H1 (cell line): Measurements from ENCODE around the gene P3R3URF. TPM values are rescaled to one million over a fixed set of nuclear protein-coding genes. Genes with fewer than 3 reads are reported as not detected.
A peak's percentile ranks its signal among the peaks of the same experiment; 100 is the strongest.

ENCODE experiments used
- BACH1 ChIP-seq: IDR thresholded peaks from 2 replicates; pipeline ENCODE4 v1.6.1; 2012; ENCODE audit warnings: low read length, improper control_type of control experiment
- BRCA1 ChIP-seq: IDR thresholded peaks from 2 replicates; pipeline ENCODE4 v1.6.1; 2012; ENCODE audit warnings: low read depth, low read length, improper control_type of control experiment
- CBX5 ChIP-seq: fragments of 300-800, 300-1000 bp; sonication (generic); IDR thresholded peaks from 2 replicates; pipeline ENCODE4 v1.7.1; 2016; ENCODE audit warnings: antibody characterized with exemption, low read length, low read depth
- CBX8 ChIP-seq: fragments of 300-800, 300-1000 bp; sonication (generic); IDR thresholded peaks from 2 replicates; pipeline ENCODE4 v1.7.1; 2016; ENCODE audit warnings: low read depth, low read length, borderline replicate concordance
- CEBPB ChIP-seq: IDR thresholded peaks from 2 replicates; pipeline ENCODE4 v1.6.1; 2012; ENCODE audit warnings: low read depth, low read length
- CHD2 ChIP-seq: IDR thresholded peaks from 2 replicates; pipeline ENCODE4 v1.6.1; 2012; ENCODE audit warnings: low read length, improper control_type of control experiment
- E2F6 ChIP-seq: IDR thresholded peaks from 2 replicates; pipeline ENCODE4 v1.6.1; 2012; ENCODE audit warnings: inconsistent platforms
- EZH2 ChIP-seq: fragments of 200-600 bp; sonication (generic); IDR thresholded peaks from 2 replicates; pipeline ENCODE4 v1.7.1; 2012; ENCODE audit warnings: low read depth, mild to moderate bottlenecking, moderate library complexity, low read length, inconsistent platforms; ENCODE audit not compliant: severe bottlenecking
- HDAC2 ChIP-seq, 2 experiments: fragments of 300-600 bp in 1 of 2; sonication (generic) in 1 of 2; IDR thresholded peaks; 2 replicates each; pipeline ENCODE4 v1.6.1; 2011 to 2012; ENCODE audit warnings: low read depth in 2 of 2, low read length in 2 of 2, mild to moderate bottlenecking in 2 of 2, moderate library complexity in 2 of 2, borderline replicate concordance in 1 of 2, inconsistent platforms in 1 of 2
- HDAC6 ChIP-seq: IDR thresholded peaks from one replicate; pipeline ENCODE4 v1.7.1; 2012; ENCODE audit warnings: low read depth, mild to moderate bottlenecking, inconsistent platforms, low read length, moderate library complexity
- JUN ChIP-seq: IDR thresholded peaks from 2 replicates; pipeline ENCODE4 v1.6.1; 2011; ENCODE audit warnings: low read depth, mild to moderate bottlenecking, improper control_type of control experiment, low read length
- KDM1A ChIP-seq: fragments of 200-600, 300-600 bp; sonication (generic); IDR thresholded peaks from 2 replicates; pipeline ENCODE4 v1.7.1; 2016; ENCODE audit warnings: mild to moderate bottlenecking, low read length, borderline replicate concordance
- KDM4A ChIP-seq: IDR thresholded peaks from one replicate; pipeline ENCODE4 v1.7.1; 2012; ENCODE audit warnings: low read depth, mild to moderate bottlenecking, moderate library complexity, low read length, inconsistent platforms; ENCODE audit not compliant: severe bottlenecking
- MAFK ChIP-seq: IDR thresholded peaks from 2 replicates; pipeline ENCODE4 v1.6.1; 2012; ENCODE audit warnings: low read depth, mild to moderate bottlenecking, improper control_type of control experiment, low read length
- PHF8 ChIP-seq: fragments of 200-600 bp; sonication (generic); conservative IDR thresholded peaks from 2 replicates; pipeline ENCODE4 v1.7.1; 2012; ENCODE audit warnings: low read depth, mild to moderate bottlenecking, inconsistent platforms, low read length, moderate library complexity
- POLR2A ChIP-seq, 2 experiments: IDR thresholded peaks; 1 replicate in 1 of 2; 2 replicates in 1 of 2; pipeline ENCODE4 v1.6.1; 2011; ENCODE audit warnings: low read depth in 2 of 2, low read length in 2 of 2, mild to moderate bottlenecking in 2 of 2; ENCODE audit errors: control extremely low read depth in 1 of 2
- RAD21 ChIP-seq, 2 experiments: IDR thresholded peaks in 1 of 2; conservative IDR thresholded peaks in 1 of 2; 2 replicates each; pipeline ENCODE4 v1.6.1; 2011; ENCODE audit warnings: low read depth in 2 of 2, low read length in 2 of 2, improper control_type of control experiment in 1 of 2, inconsistent platforms in 1 of 2, mild to moderate bottlenecking in 1 of 2, moderate library complexity in 1 of 2
- RFX5 ChIP-seq: IDR thresholded peaks from 2 replicates; pipeline ENCODE4 v1.6.1; 2011; ENCODE audit warnings: low read depth, low read length, improper control_type of control experiment, borderline replicate concordance
- RNF2 ChIP-seq: fragments of 200-900, 300-1000 bp; sonication (generic); IDR thresholded peaks from 2 replicates; pipeline ENCODE4 v1.7.1; 2016; ENCODE audit warnings: borderline replicate concordance, low read depth, mild to moderate bottlenecking, antibody characterized with exemption, low read length; ENCODE audit not compliant: poor library complexity, severe bottlenecking; ENCODE audit errors: missing control alignments
- SAP30 ChIP-seq: fragments of 300-600 bp; sonication (generic); IDR thresholded peaks from 2 replicates; pipeline ENCODE4 v1.7.1; 2012; ENCODE audit warnings: low read length, moderate library complexity, mild to moderate bottlenecking, inconsistent platforms; ENCODE audit not compliant: insufficient read depth, insufficient replicate concordance
- SIX5 ChIP-seq: IDR thresholded peaks from 2 replicates; pipeline ENCODE4 v1.6.1; 2011; ENCODE audit warnings: mild to moderate bottlenecking, low read depth, low read length
- TBP ChIP-seq: IDR thresholded peaks from 2 replicates; pipeline ENCODE4 v1.6.1; 2011; ENCODE audit warnings: low read depth, low read length, improper control_type of control experiment
- polyA plus RNA-seq, 7 experiments: library from polyadenylated mRNA; depleted of rRNA in 3 of 7; stranded (reverse) in 5 of 7; unstranded in 2 of 7; fragments of >200 nt in 5 of 7; fragments of 200-250 nt in 2 of 7; gene quantifications; 1 replicate in 5 of 7; 2 replicates in 1 of 7; 4 replicates in 1 of 7; pipeline versions ENCODE4 v1.2.1 to v1.2.3, GENCODE V29; 2011 to 2013; ENCODE audit warnings: missing spikeins in 2 of 7, mixed read lengths in 2 of 7
- total RNA-seq: library from RNA; stranded (reverse); fragmentation: NEBNext Ultra II Directional; extraction: Animal tissue kit (Norgen Biotek cat#: 25700); gene quantifications from 2 replicates; pipeline ENCODE4 v1.2.1, GENCODE V29; 2021

The P3R3URF gene
- total and polyA plus RNA-seq, 2 of the 8 experiments (the other 6 are each of a cell fraction or from before 2014, with no cell fraction given): not detected

DNA sequence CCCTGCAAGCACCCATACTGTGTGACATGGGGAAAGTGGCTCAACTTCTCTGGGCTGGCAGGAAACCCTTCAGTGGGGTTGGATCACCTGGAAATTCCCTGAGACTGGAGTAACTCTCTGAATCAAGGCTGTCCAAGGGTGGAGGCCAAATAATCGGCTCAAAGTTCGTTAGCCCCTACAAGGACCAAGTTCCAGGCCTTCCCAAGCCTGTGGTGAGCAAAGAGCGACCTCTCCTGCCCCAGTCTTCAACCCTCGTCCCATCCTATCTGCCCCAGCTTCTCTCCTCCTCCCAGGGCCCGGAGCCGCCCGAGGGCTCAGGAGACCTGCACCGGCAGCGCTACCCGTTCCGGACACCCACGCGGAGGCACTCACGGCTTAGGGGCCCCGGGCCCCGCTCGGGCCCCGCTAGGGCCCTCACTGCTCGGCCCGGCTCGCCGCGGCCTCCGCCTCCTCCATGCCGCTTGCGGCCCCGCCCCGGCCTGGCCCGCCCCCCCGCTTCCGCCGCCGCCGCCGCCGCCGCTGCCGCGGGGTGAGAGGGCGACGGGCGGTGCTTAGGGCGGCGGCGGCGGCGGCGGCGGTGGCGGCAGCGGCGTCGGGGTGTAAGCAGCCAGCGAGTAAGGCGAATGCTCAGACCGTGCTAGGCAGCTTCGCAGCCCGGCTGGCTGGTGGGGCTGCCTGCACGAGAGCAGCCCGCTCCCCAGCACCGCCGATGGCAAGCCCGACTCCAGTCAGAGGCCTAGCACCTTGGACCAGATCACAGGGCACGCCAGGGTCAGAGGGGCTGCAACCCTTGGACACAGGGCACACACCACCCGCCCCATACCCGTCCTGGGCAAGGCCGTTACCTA lies 21.9 kb upstream of the P3R3URF start, which contains the start of gene POMGNT1 (continued):
- no peak for TF ChIP-seq CHD2
- TF ChIP-seq SIX5: no peak
- peak; percentile 40 to 41; a peak in 3 of 4 replicates for TF ChIP-seq RAD21 (IDR thresholded peaks at IDR 0.05 in 1 of 2, conservative IDR thresholded peaks at IDR 0.05 in 1 of 2; ENCODE audit: low read depth in 2 of 2, low read length in 2 of 2)
- no peak for TF ChIP-seq BRCA1
- peak; percentile 42 for TF ChIP-seq TBP
- TF ChIP-seq CBX8: no peak
- no peak for TF ChIP-seq HDAC6
- TF ChIP-seq CBX5: no peak
- 0 out of 2 replicates have a peak, but pooled peaks have one; percentile 35 for TF ChIP-seq E2F6
- no peak for TF ChIP-seq KDM4A
- no peak for TF ChIP-seq RFX5
- no peak for TF ChIP-seq MAFK
- TF ChIP-seq KDM1A: peak; percentile 95
- TF ChIP-seq RNF2: no peak
- TF ChIP-seq BACH1: no peak
- TF ChIP-seq HDAC2 (IDR thresholded peaks at IDR 0.05; ENCODE audit: borderline replicate concordance in 1 of 2, low read depth in 2 of 2, low read length in 2 of 2): peak in 1 of 2 experiments; percentile 89; a peak in 1 of 4 replicates
- peak in 1 of 2 experiments; percentile 74; a peak in 2 of 3 replicates for TF ChIP-seq POLR2A (IDR thresholded peaks at IDR 0.05; ENCODE audit: control extremely low read depth in 1 of 2, low read depth in 2 of 2, low read length in 2 of 2)
- TF ChIP-seq JUN: no peak
- no peak for TF ChIP-seq EZH2
- no peak for TF ChIP-seq SAP30
- no peak for TF ChIP-seq CEBPB
- peak; percentile 95 for TF ChIP-seq PHF8
